HG02588 (cell line): ENCODE data around the gene DNAJB6.

Experiments
- ATAC-seq: cut with Tn5 transposase; IDR thresholded peaks from one replicate; pipeline ENCODE4 v1.9.1; 2021; ENCODE audit warnings: mild to moderate bottlenecking, moderate library complexity; ENCODE audit not compliant: unreplicated experiment

Gene DNAJB6

DNA sequence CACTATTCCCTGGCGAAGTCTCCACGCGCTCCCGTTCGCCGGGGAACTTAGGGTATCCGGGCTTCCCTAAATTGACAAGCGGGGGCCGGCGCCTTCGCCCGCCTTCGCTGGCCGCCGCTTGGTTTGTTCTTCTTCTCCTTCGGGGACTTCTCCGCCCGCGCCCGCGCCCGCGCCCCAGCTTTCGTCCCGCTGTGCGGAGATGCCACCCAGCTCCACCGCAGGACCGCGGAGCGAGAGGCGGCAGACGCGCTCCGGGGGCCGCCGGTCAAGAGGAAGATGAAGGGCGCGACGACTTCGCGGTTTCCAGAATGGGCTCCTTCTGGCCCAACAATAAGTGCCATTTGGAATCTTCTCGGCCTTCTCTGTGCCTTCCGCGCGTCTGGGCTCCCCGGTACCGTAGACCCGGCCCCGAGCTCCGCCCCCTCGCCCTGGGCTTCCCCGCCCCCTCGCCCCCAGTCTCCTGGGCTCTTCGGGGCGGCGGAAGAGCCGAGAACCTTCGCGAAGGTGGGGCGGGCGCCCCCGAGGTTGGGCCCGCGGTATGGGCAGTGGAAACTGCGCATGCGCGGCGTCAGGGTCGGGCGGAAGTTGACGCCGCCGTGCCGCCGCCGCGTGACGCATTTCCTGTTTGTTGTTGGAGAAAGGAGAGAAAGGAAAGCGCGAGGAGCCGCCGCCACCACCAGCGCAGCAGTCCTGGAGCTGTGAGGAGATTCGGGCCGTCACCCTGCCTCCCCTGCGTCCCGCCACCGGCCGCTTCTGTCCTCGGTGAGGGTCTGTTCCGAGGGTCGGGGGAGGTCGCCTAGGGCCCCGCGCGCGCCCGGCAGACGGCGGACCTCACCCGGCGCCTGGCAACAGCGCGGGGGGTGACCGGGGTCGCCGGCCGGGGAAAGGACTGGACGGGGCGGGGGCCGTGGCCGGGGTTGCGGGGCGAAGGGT, at the start of gene DNAJB6:
TSS of gene DNAJB6 (plus strand) at position 622 of the 933 bp plus-strand sequence. CDS start 21,569 bp downstream, outside the sequence.
- ATAC-seq = peak; percentile 68

DNA sequence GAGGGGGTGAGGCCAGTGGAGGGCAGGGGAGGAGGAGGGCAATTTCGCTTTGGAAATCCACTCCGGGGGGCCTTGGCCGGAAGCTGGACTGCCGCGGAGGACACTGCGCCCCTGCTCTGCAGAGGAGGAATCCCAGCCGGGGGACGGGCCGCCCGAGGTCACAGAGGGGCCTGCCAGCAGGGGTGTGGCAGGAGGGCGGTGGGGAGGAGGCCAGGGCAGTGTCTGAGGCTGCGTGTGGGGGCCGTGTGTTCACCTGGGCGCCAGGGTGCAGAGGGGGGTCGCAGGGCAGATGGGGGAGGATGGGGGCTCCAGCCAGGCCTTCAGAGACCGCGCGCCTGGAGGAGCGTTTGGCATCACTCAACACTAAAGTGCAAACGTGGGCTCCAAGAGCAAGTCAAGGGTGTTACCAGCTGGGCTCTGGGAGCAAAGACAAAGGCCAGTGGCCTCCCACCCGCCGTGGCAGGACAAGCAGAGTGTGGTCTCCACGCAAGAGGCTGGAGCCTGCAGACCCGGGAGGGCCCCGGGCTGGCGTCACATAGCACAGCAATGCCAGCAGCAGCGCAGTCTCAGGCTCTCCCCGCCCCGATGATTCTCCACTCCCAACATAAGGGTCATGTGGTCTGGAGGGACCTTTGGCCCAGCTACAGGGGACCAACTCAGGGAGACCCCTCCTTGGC, 45.3 kb upstream of the DNAJB6 start:
- ATAC-seq = no peak

- ATAC-seq = no peak
These were observed 44.5 kb upstream of the DNAJB6 start for GRCh38 chr7:157292258-157292657.

GRCh38 chr7:157292770-157293412, 43.9 kb upstream of the DNAJB6 start:
- ATAC-seq = no peak

DNA sequence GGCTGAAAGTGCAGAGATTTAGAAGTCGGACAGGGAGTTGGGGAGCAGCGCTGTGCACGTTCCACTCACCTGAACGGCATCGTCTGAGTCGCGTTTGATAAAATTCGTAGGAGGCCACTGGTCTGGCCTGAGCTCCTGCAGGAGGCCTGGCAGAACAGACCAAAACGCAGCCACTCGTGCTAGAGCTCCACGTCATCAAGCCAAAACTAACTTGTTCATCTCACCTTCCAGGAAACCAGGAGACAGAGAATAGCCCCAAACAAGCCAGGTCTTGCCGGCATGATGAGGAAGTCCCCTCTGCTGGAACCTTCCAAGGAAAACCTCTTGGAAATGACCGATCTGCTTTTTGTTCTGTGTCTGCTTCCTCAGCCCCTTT, 43.4 kb upstream of the DNAJB6 start:
- no peak for ATAC-seq

DNA sequence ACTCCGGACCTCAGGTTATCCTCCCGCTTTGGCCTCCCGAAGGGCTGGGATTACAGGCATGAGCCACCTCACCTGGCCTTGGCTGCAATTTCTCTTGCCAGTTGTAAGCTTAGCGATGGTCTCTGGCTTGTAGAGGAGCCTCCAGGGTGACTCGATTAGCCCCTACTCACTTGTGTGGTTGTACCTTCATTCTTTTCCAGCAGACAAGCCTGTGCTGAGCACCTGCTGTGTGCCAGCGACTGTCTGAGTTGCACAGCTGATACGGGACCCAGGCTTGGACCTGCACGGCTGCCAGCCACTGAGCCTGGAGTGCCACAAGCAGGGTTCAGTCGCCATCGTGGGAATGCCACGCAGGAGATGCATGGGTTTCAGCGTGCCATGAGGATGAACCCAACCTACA, 42.0 kb upstream of the DNAJB6 start:
- no peak for ATAC-seq

DNA sequence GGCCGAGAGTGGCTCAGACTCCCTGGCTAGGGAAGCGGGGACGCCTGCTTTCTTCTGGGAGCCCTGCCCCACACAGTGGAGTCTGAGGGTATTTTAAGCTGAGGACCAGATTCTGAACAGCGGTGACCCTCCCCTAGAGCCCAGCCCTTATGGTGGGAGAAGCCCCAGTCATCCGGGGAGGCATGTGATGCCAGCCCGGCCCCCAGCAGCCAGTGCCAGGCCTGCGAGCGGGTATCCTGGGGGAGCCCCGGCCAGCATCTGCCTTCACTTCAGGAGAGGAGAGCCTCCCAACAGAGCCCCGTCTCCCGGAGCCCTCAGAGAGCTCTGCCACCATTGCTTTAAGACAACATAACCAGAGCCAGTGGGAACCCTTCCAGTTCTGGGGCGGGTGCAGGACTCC, 41.5 kb upstream of the DNAJB6 start:
- ATAC-seq = no peak

DNA sequence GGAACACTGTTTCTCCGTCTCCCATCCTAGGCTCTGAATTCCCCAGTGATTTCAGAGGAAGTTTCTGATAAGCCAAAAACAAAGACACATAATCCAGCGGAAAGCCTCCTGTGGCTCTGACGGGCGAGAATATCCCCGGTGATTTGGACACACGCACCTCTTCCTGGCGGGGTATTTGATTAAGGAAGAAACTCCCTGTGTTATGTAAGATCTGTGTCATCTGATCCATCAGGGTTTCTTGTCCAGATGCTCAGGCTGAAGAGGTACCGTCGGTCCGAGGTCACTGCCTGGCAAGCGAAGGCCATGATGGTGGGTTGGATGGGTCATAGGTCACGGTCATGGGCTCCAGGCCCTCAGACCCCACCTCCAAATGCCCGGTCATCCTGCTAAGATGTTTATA, 39.6 kb upstream of the DNAJB6 start:
- ATAC-seq = no peak

GRCh38 chr7:157299317-157299612, 37.5 kb upstream of the DNAJB6 start:
- no peak for ATAC-seq

- ATAC-seq = no peak
These were observed 37.0 kb upstream of the DNAJB6 start for GRCh38 chr7:157299613-157300368.

DNA sequence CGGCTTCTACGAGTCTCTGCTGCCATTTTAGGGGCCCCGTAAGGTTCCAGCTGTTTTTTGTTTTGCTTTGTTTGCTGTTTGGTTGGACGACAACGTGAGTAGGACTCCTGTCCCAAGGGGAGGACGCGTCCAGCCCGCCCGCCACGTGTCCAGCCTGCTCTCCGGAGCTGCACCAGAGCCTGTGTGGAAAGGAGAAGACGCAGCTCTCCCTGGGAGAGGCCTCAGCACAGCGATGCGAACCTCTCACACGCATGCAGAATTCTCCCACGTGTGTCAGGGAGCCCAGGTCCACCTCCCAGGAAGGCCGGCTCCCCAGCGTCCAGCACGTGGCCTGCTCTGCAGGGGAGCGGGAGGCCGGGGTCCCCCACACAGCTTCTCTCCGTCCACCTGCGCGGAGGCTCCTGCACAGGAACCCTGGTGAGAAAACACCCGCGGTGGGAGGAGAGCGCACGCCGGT, 36.4 kb upstream of the DNAJB6 start:
- no peak for ATAC-seq

DNA sequence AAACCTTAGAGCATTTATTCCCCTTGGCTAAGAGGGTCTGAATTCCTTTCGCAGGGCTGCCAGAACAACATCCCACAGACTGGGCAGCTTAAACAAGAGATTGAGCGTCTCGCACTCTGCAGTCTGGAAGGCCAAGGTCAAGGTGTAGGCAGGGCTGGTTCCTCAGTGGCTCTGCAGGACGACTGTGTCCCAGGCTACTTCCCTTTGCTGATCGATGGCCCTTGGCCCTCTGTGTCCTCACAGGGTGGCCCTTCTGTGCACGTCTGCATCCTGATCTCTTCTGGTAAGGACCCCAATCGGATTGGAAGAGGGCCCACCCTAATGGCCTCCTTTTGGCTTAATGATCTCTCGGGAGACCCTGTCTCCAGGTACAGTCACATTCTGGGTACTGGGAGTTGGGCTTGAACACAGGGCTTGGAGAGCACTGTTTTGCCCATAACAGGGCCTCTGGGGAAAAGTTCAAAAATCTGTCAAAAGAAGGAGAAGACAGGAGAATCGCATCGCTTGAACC, 35.1 kb upstream of the DNAJB6 start:
- peak; percentile 1 for ATAC-seq

- ATAC-seq = no peak
These were observed 29.7 kb upstream of the DNAJB6 start for GRCh38 chr7:157306846-157307838.

- no peak for ATAC-seq
These were observed 26.7 kb upstream of the DNAJB6 start for GRCh38 chr7:157309988-157310668.

- ATAC-seq = no peak
These were observed 26.1 kb upstream of the DNAJB6 start for GRCh38 chr7:157310676-157311185.

DNA sequence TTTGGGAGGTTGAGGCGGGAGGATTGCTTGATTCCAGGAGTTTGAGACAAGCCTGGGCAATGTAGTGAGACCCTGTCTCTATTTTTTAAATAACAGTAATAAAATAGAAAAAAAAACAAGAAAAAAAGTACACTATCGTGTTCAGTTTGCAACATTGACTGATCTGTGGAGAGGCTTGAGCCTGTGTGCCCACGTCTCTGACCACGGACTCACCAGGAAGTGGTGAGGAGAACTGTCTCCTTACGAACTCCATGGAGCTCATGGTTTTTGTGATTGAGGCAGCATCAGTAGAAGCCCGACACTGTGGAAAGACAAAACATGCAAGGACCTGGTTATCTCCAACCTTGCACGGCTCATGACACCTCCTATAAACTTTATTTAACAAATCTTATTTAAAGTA, 23.9 kb upstream of the DNAJB6 start:
- no peak for ATAC-seq

GRCh38 chr7:157313645-157314044, 23.2 kb upstream of the DNAJB6 start:
- no peak for ATAC-seq

DNA sequence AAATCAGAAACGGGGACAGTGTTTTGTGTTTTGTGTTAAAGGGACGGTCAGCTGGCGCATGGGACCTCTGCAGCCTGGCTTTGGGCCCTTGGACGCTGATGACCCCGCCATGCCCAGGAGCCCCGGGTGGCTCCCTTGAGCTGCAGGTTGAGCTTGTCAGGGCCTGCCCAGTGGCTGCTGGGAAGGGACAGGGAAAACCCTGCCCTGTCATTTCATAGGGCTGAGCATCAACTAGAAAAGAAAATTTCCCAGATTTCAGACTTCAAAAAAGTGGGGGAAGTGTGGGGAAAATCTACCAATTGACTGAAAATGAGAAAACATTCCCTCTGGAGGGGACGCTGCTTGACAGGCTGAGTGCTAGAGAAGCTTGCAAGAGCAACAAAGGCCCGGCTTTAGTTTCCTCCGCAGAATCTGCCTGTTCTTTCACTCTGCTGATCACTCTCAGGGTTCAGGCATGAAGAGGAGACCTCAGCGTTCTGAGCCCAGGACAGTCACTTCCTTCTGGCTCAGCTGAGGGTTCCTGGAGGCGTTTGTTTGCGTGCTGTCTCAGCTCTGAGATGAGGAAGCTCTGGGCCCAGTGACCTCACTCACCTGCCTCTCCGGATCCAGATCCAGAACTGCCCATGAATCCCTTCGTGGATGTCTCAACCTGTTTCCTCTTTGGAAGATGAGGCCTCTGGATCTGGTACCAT, 18.6 kb upstream of the DNAJB6 start:
- ATAC-seq = peak; percentile 77
